Type B pancreatic cell (in vitro differentiated cells): ENCODE data around the gene SLC8B1. TPM values are rescaled to one million over a fixed set of nuclear protein-coding genes. Genes with fewer than 3 reads are reported as not detected.

Experiments used
- DNase-seq: peaks from one replicate; pipeline ENCODE4 v3.0.0; 2021; ENCODE audit warnings: mixed read lengths; ENCODE audit not compliant: unreplicated experiment; ENCODE audit errors: extremely low spot score
- H3K27ac Mint-ChIP-seq: 2 replicates; pipeline ENCODE4 v1.8.0; 2021; ENCODE audit warnings: mild to moderate bottlenecking, mixed read lengths
- H3K27me3 Mint-ChIP-seq: 2 replicates; pipeline ENCODE4 v1.8.0; 2021; ENCODE audit warnings: mixed read lengths
- H3K36me3 Mint-ChIP-seq: 2 replicates; pipeline ENCODE4 v1.8.0; 2021; ENCODE audit warnings: mixed read lengths
- H3K4me1 Mint-ChIP-seq: one replicate; pipeline ENCODE4 v1.8.0; 2021; ENCODE audit warnings: mixed read lengths; ENCODE audit not compliant: unreplicated experiment
- H3K4me3 Mint-ChIP-seq: 2 replicates; pipeline ENCODE4 v1.8.0; 2021; ENCODE audit warnings: mild to moderate bottlenecking, mixed read lengths
- H3K9me3 Mint-ChIP-seq: 2 replicates; pipeline ENCODE4 v1.8.0; 2021; ENCODE audit warnings: mixed read lengths
- CTCF ChIP-seq: fragments of 200-600 bp; sonication (generic); conservative IDR thresholded peaks from 2 replicates; pipeline ENCODE4 v1.5.0; 2021; ENCODE audit warnings: antibody characterized with exemption, mild to moderate bottlenecking
- total RNA-seq: library from RNA; stranded (reverse); gene quantifications from 2 replicates; pipeline ENCODE4 v1.2.1, GENCODE V29; 2021; ENCODE audit warnings: low replicate concordance

The SLC8B1 gene
- total RNA-seq, 1 donor from 2014 or later, result 29.6 TPM

- no peaks in the 10 kb centered on the region for H3K27me3 Mint-ChIP-seq
- H3K4me1 Mint-ChIP-seq, result no peaks in the 10 kb centered on the region
- H3K9me3 Mint-ChIP-seq, result no peaks in the 10 kb centered on the region
- H3K27ac Mint-ChIP-seq, result no peak overlapping the region
- DNase-seq, result no peak
- peaks cover 18% of the 10 kb centered on the region for H3K36me3 Mint-ChIP-seq
- no peak for TF ChIP-seq CTCF
- no peak overlapping the region for H3K4me3 Mint-ChIP-seq
These were observed 6.5 kb downstream of the SLC8B1 start for GRCh38 chr12:113328368-113328889.

GRCh38 chr12:113326775-113327395 lies 8.0 kb downstream of the SLC8B1 start:
- H3K27ac Mint-ChIP-seq, result peak overlapping the region; percentile 48
- H3K36me3 Mint-ChIP-seq, result peaks cover 17% of the 10 kb centered on the region
- no peaks in the 10 kb centered on the region for H3K9me3 Mint-ChIP-seq
- no peak for TF ChIP-seq CTCF
- H3K27me3 Mint-ChIP-seq, result no peaks in the 10 kb centered on the region
- H3K4me1 Mint-ChIP-seq, result no peaks in the 10 kb centered on the region
- H3K4me3 Mint-ChIP-seq, result no peak overlapping the region
- DNase-seq, result no peak

GRCh38 chr12:113325916-113326315 lies 9.0 kb downstream of the SLC8B1 start:
- no peak overlapping the region for H3K4me3 Mint-ChIP-seq
- peaks cover 13% of the 10 kb centered on the region for H3K36me3 Mint-ChIP-seq
- peak overlapping the region; percentile 16 for H3K27ac Mint-ChIP-seq
- no peaks in the 10 kb centered on the region for H3K4me1 Mint-ChIP-seq
- no peaks in the 10 kb centered on the region for H3K9me3 Mint-ChIP-seq
- H3K27me3 Mint-ChIP-seq, result no peaks in the 10 kb centered on the region
- TF ChIP-seq CTCF, result no peak
- no peak for DNase-seq

GRCh38 chr12:113322343-113322742 lies 12.6 kb downstream of the SLC8B1 start:
- TF ChIP-seq CTCF, result no peak
- Mint-ChIP-seq H3K9me3 (no peaks in the 10 kb centered on the region), H3K4me3 (peak overlapping the region; percentile 41), H3K27ac (peak overlapping the region; percentile 93), H3K36me3 (peaks cover 20% of the 10 kb centered on the region), H3K27me3 (no peaks in the 10 kb centered on the region), H3K4me1 (no peaks in the 10 kb centered on the region)
- no peak for DNase-seq

GRCh38 chr12:113320401-113320800 lies 14.5 kb downstream of the SLC8B1 start:
- H3K4me1 Mint-ChIP-seq, result no peaks in the 10 kb centered on the region

More at GRCh38 chr12:113320401-113320800, 14.5 kb downstream of the SLC8B1 start:
- Mint-ChIP-seq H3K9me3 (no peaks in the 10 kb centered on the region), H3K36me3 (peaks cover 20% of the 10 kb centered on the region), H3K27ac (no peak overlapping the region), H3K4me3 (no peak overlapping the region), H3K27me3 (no peaks in the 10 kb centered on the region)
- no peak for DNase-seq
- no peak for TF ChIP-seq CTCF
